ENCODE results near the gene FAM98B.
"Not testable (repeated sequence)": the region's sequence is repeated elsewhere in the genome, so short reads cannot be mapped to it uniquely, and the experiment has no call there.

The FAM98B gene

GRCh38 chr15:38453971-38454695 is at the start of gene FAM98B:
TSS of gene FAM98B (plus strand) at chr15:38454127. CDS start at chr15:38454162, 35 bp downstream.
- peak; percentile 79 for DNase-seq (ENCODE audit: low read depth)

- DNase-seq (ENCODE audit: low read depth): no peak
Measured at GRCh38 chr15:38406436-38406835, 47.5 kb upstream of the FAM98B start.

GRCh38 chr15:38408576-38408975 is 45.4 kb upstream of the FAM98B start:
- DNase-seq (ENCODE audit: low read depth): no peak

- DNase-seq (ENCODE audit: low read depth): no peak
Measured at GRCh38 chr15:38411902-38412301, 42.0 kb upstream of the FAM98B start.

- no peak for DNase-seq (ENCODE audit: low read depth)
Measured at GRCh38 chr15:38412466-38412865, 41.5 kb upstream of the FAM98B start.

GRCh38 chr15:38414357-38414756 is 39.6 kb upstream of the FAM98B start:
- DNase-seq (ENCODE audit: low read depth): no peak

GRCh38 chr15:38421069-38421690 is 32.7 kb upstream of the FAM98B start:
- no peak for DNase-seq (ENCODE audit: low read depth)

GRCh38 chr15:38424101-38424552 is 29.8 kb upstream of the FAM98B start:
- DNase-seq (ENCODE audit: low read depth): no peak

GRCh38 chr15:38425269-38425668 is 28.7 kb upstream of the FAM98B start:
- no peak for DNase-seq (ENCODE audit: low read depth)

- no peak for DNase-seq (ENCODE audit: low read depth)
Measured at GRCh38 chr15:38427380-38427779, 26.5 kb upstream of the FAM98B start.

- no peak for DNase-seq (ENCODE audit: low read depth)
Measured at GRCh38 chr15:38430106-38430760, 23.7 kb upstream of the FAM98B start.

- DNase-seq (ENCODE audit: low read depth): no peak
Measured at GRCh38 chr15:38436993-38437392, 16.9 kb upstream of the FAM98B start.

- not testable (repeated sequence) for DNase-seq (ENCODE audit: low read depth)
Measured at GRCh38 chr15:38437603-38438002, 16.3 kb upstream of the FAM98B start.

GRCh38 chr15:38438031-38438986 is 15.6 kb upstream of the FAM98B start:
- no peak for DNase-seq (ENCODE audit: low read depth)

- peak; percentile 33 for DNase-seq (ENCODE audit: low read depth)
Measured at GRCh38 chr15:38440353-38441129, 13.4 kb upstream of the FAM98B start.

- DNase-seq (ENCODE audit: low read depth): no peak
Measured at GRCh38 chr15:38441130-38441519, 12.8 kb upstream of the FAM98B start.

- no peak for DNase-seq (ENCODE audit: low read depth)
Measured at GRCh38 chr15:38454696-38455090, 766 bp downstream of the FAM98B start.

GRCh38 chr15:38455092-38455491 is 1.2 kb downstream of the FAM98B start:
- DNase-seq (ENCODE audit: low read depth): no peak

- no peak for DNase-seq (ENCODE audit: low read depth)
Measured at GRCh38 chr15:38458646-38459045, 4.7 kb downstream of the FAM98B start.

GRCh38 chr15:38459480-38459879 is 5.6 kb downstream of the FAM98B start:
- DNase-seq (ENCODE audit: low read depth): no peak

GRCh38 chr15:38460543-38460942 is 6.6 kb downstream of the FAM98B start:
- no peak for DNase-seq (ENCODE audit: low read depth)
